OCI-LY1 (cell line): ENCODE results near the gene PRG2.

Experiments used
- H2AFZ ChIP-seq: fragments of 200-600 bp; sonication (generic), shearing (Covaris generic); 2 replicates; pipeline ENCODE4 v1.6.0; 2014; ENCODE audit warnings: antibody characterized with exemption, mild to moderate bottlenecking, low read length
- H3F3A ChIP-seq: fragments of 200-600 bp; sonication (generic), shearing (Covaris generic); 2 replicates; pipeline ENCODE4 v1.6.0; 2014; ENCODE audit warnings: mild to moderate bottlenecking, antibody characterized with exemption, low read length, moderate library complexity; ENCODE audit not compliant: insufficient read depth
- H3K27ac ChIP-seq: fragments of 200-600 bp; sonication (generic); 2 replicates; pipeline ENCODE4 v1.5.1; 2014; ENCODE audit warnings: low read length, mixed run types, mild to moderate bottlenecking, low read depth; ENCODE audit not compliant: poor library complexity, severe bottlenecking
- H3K27me3 ChIP-seq: fragments of 200-600 bp; sonication (generic); 2 replicates; pipeline ENCODE4 v1.6.0; 2014; ENCODE audit warnings: antibody characterized with exemption, mild to moderate bottlenecking, low read length, moderate library complexity; ENCODE audit not compliant: insufficient read depth
- H3K36me3 ChIP-seq: fragments of 200-600 bp; sonication (generic); 2 replicates; pipeline ENCODE4 v1.6.1; 2014; ENCODE audit warnings: mild to moderate bottlenecking, antibody characterized with exemption, low read length, moderate library complexity, mixed read lengths; ENCODE audit not compliant: insufficient read depth
- H3K4me1 ChIP-seq: fragments of 200-600 bp; sonication (generic); 2 replicates; pipeline ENCODE4 v1.5.1; 2014; ENCODE audit warnings: mild to moderate bottlenecking, low read length, moderate library complexity; ENCODE audit not compliant: insufficient read depth, severe bottlenecking
- H3K4me2 ChIP-seq: fragments of 200-600 bp; sonication (generic), shearing (Covaris generic); 2 replicates; pipeline ENCODE4 v1.6.1; 2014; ENCODE audit warnings: low read length
- H3K4me3 ChIP-seq: fragments of 200-600 bp; sonication (generic); 2 replicates; pipeline ENCODE4 v1.5.1; 2014; ENCODE audit warnings: low read length, low read depth, mild to moderate bottlenecking, mixed read lengths; ENCODE audit not compliant: poor library complexity, severe bottlenecking
- H3K79me2 ChIP-seq: fragments of 200-600 bp; shearing (Covaris generic); 2 replicates; pipeline ENCODE4 v1.6.1; 2016; ENCODE audit warnings: mixed run types, low read length, mixed read lengths; ENCODE audit not compliant: insufficient read depth
- H3K9ac ChIP-seq: fragments of 200-600 bp; sonication (generic), shearing (Covaris generic); 2 replicates; pipeline ENCODE4 v1.6.1; 2014; ENCODE audit warnings: mild to moderate bottlenecking, low read length, mixed read lengths
- H3K9me2 ChIP-seq: fragments of 200-600 bp; sonication (generic), shearing (Covaris generic); 2 replicates; pipeline ENCODE4 v1.6.1; 2014; ENCODE audit warnings: low read depth, mild to moderate bottlenecking, low read length, mixed read lengths
- H3K9me3 ChIP-seq: fragments of 200-600 bp; shearing (Covaris generic); 2 replicates; pipeline ENCODE4 v1.6.1; 2014; ENCODE audit warnings: low read length, mixed read lengths
- H4K20me1 ChIP-seq: fragments of 200-600 bp; sonication (generic), shearing (Covaris generic); 2 replicates; pipeline ENCODE4 v1.6.0; 2016; ENCODE audit warnings: mild to moderate bottlenecking, low read length; ENCODE audit not compliant: insufficient read depth
- EZH2 ChIP-seq: fragments of 200-600 bp; sonication (generic), shearing (Covaris generic); IDR thresholded peaks from 2 replicates; pipeline ENCODE4 v1.8.0; 2017; ENCODE audit warnings: borderline replicate concordance, mixed run types, mild to moderate bottlenecking, antibody characterized with exemption, low read length, moderate library complexity, mixed read lengths
- TF ChIP-seq, protein P1 (sequence below): fragments of 200-600 bp; sonication (generic), shearing (Covaris generic); IDR thresholded peaks from 2 replicates; pipeline ENCODE4 v1.5.1; 2017; ENCODE audit warnings: mild to moderate bottlenecking, antibody characterized with exemption, low read length, moderate library complexity, mixed read lengths

PRG2 gene

DNA sequence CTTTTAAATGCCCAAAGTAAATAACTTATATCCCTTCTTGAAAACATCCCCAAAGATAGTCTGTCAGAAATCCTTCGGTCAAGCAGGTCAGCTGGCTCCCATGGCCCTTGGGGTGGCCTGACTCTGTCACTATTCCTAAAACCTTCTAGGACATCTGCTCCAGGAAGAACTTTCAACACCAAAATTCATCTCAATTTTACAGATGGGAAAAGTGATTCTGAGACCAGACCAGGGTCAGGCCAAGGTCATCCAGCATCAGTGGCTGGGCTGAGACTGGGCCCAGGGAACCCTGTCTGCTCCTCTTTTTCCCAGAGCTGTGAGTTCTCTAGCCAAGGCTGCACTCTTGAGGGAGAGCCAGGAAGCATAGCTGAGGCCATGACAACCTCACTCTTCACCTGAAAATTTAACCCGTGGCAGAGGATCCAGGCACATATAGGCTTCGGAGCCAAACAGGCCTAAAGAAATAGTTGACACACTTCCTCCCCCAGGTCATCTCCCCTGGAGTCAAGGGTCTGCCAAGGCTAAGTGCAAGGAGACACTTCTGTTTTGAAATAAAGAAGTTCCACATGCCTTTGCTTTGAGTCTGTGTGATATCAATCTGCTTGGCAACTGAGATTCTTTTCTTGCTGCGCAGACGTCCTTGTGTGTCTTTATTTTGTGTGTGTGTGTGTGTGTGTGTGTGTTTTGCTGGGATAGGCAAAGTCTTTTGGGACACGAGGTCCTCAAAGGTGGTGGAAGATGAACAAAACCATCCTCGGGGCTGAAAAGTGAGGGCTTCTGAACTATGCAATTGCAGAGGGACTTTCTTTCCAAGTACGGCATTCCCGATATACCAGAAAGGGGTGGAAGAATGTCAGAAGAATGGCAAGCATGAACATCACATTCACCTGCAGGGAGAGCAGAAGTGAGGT, 16.8 kb upstream of the PRG2 start:
- Histone ChIP-seq H4K20me1 (no peaks in the 10 kb centered on the region), H2AFZ (no peak overlapping the region), H3K27me3 (no peaks in the 10 kb centered on the region), H3K9ac (no peak overlapping the region), H3K27ac (no peak overlapping the region), H3K9me3 (no peaks in the 10 kb centered on the region), H3K9me2 (no peaks in the 10 kb centered on the region), H3K4me1 (no peaks in the 10 kb centered on the region), H3K4me2 (no peak overlapping the region), H3K79me2 (no peaks in the 10 kb centered on the region), H3F3A (no peaks in the 10 kb centered on the region), H3K4me3 (no peak overlapping the region), H3K36me3 (peaks cover 69% of the 10 kb centered on the region)
- TF ChIP-seq, protein P1, sequence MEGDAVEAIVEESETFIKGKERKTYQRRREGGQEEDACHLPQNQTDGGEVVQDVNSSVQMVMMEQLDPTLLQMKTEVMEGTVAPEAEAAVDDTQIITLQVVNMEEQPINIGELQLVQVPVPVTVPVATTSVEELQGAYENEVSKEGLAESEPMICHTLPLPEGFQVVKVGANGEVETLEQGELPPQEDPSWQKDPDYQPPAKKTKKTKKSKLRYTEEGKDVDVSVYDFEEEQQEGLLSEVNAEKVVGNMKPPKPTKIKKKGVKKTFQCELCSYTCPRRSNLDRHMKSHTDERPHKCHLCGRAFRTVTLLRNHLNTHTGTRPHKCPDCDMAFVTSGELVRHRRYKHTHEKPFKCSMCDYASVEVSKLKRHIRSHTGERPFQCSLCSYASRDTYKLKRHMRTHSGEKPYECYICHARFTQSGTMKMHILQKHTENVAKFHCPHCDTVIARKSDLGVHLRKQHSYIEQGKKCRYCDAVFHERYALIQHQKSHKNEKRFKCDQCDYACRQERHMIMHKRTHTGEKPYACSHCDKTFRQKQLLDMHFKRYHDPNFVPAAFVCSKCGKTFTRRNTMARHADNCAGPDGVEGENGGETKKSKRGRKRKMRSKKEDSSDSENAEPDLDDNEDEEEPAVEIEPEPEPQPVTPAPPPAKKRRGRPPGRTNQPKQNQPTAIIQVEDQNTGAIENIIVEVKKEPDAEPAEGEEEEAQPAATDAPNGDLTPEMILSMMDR = no peak
- TF ChIP-seq EZH2 = no peak

DNA sequence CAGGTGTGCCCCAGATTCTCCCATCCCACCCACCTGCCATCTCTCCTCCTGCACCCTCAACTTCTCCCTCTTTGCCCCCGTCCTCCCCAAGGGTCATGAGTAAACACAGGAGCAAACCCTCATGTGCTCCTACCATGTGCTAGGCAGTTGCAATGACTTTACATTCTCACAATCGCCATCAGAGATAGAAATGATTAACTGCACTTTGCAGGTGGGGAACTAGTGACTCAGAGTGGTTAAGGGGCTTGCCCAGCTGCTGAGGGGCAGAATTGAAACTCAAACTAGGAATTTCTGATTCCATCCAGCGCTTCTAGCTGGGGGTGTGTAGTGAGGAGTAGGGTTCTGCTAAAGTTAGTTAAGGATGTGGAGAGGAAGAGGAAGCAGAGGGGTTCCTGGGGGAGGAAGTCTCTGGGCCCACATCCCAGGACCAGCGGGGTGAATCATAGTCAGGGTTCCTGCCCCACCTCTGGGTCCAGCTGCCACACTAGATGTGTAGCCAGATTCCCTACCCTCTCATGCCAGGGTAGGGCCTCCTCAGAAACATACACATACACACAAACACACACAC, 16.0 kb upstream of the PRG2 start:
- no peak overlapping the region for H3K9ac ChIP-seq
- H3K27me3 ChIP-seq = no peaks in the 10 kb centered on the region
- no peak overlapping the region for H3K27ac ChIP-seq
- H2AFZ ChIP-seq = no peak overlapping the region
- H3K36me3 ChIP-seq = peaks cover 62% of the 10 kb centered on the region
- H3K4me2 ChIP-seq = no peak overlapping the region
- H3K4me1 ChIP-seq = no peaks in the 10 kb centered on the region
- H3K79me2 ChIP-seq = no peaks in the 10 kb centered on the region
- H3K9me3 ChIP-seq = no peaks in the 10 kb centered on the region
- no peaks in the 10 kb centered on the region for H3F3A ChIP-seq
- H3K4me3 ChIP-seq = no peak overlapping the region
- H4K20me1 ChIP-seq = no peaks in the 10 kb centered on the region
- TF ChIP-seq EZH2 = no peak
- TF ChIP-seq, protein P1 = no peak
- no peaks in the 10 kb centered on the region for H3K9me2 ChIP-seq

DNA sequence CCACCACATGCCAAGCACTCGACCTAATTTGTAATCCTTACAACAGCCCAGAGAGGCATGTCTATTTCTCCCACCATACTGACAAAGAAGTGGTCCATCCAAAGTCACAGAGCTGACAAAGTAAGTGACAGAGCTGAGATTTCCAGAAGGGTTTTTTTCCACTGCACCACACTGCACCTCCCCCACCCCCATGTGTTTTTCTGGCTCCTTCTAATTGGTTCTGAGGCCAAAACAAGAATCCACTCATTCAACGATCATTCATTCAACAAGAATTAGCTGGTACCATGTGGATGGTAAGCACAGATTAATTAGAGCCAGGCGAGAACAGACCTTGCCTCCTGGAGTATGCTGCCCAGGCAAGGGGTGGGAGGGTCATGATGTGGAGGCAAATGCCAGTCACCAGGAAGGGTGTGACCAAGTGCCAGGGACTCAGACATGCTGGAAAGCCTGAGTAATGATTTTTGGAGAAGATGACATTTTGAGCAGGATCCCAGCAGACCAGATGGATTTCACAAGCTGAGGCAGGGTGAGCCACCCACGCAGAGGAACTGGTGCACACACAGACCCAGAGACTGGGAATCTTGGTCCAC, 14.9 kb upstream of the PRG2 start:
- Histone ChIP-seq H3K4me2 (no peak overlapping the region), H3F3A (no peaks in the 10 kb centered on the region), H3K4me3 (no peak overlapping the region), H3K79me2 (no peaks in the 10 kb centered on the region), H3K9ac (no peak overlapping the region), H3K27me3 (no peaks in the 10 kb centered on the region), H3K4me1 (no peaks in the 10 kb centered on the region), H3K27ac (no peak overlapping the region), H4K20me1 (no peaks in the 10 kb centered on the region), H3K9me2 (no peaks in the 10 kb centered on the region), H3K36me3 (peaks cover 52% of the 10 kb centered on the region), H2AFZ (no peak overlapping the region), H3K9me3 (no peaks in the 10 kb centered on the region)
- TF ChIP-seq, protein P1 = no peak
